Ovary (tissue), 9 donors: ENCODE measurements around the gene MROH2B. TPM values are rescaled to one million over a fixed set of nuclear protein-coding genes. Genes with fewer than 3 reads are reported as not detected.

Experiments
- DNase-seq, 5 donors: peaks; one replicate each; pipeline ENCODE4 v3.0.0-alpha.2; 2019 to 2020
- H3K27ac ChIP-seq, 2 donors: fragments of 200-600 bp; one replicate each; pipeline versions ENCODE4 v1.5.1 to v1.8.0; 2019 to 2022
- H3K27me3 ChIP-seq: fragments of 200-600 bp; one replicate; pipeline ENCODE4 v1.8.0; 2022
- H3K36me3 ChIP-seq: fragments of 200-600 bp; sonication (generic); one replicate; pipeline ENCODE4 v1.5.1; 2019
- H3K4me1 ChIP-seq: one replicate; pipeline ENCODE4 v1.8.1; 2013; ENCODE audit warnings: mild to moderate bottlenecking, moderate library complexity; ENCODE audit not compliant: insufficient read depth
- H3K4me3 ChIP-seq: fragments of 200-600 bp; sonication (generic); one replicate; pipeline ENCODE4 v1.5.1; 2017
- H3K9me3 ChIP-seq, 2 donors: fragments of 200-600 bp in 1 of 2; sonication (generic) in 1 of 2; one replicate each; pipeline versions ENCODE4 v1.5.1 to v1.8.1; 2013 to 2019; ENCODE audit warnings: mild to moderate bottlenecking in 1 of 2, moderate library complexity in 1 of 2
- EP300 ChIP-seq: sonication (generic); formaldehyde crosslinking; IDR thresholded peaks from one replicate; pipeline ENCODE4 v1.6.1; 2017; ENCODE audit warnings: antibody characterized with exemption
- POLR2A ChIP-seq: fragments of 450-650 bp; IDR thresholded peaks from one replicate; pipeline ENCODE4 v1.6.1; 2017; ENCODE audit warnings: antibody characterized with exemption, mild to moderate bottlenecking, moderate library complexity
- WGBS, 3 donors: extraction: QIAGEN DNeasy Blood & Tissue Kit in 1 of 3; methylation state at CpG; one replicate each; pipeline versions ENCODE4 v1.1.5 to v1.1.7; 2013 to 2017; 5-methylcytosine and 5-hydroxymethylcytosine counted together
- intact Hi-C, 4 donors: fragments of 100-400 bp; cut with DNase I; formaldehyde crosslinking; loops; one replicate each; pipeline versions ENCODE4 v1.11.0 to v1.15.1; 2022 to 2023
- polyA plus RNA-seq, 2 donors: library from polyadenylated mRNA; stranded (reverse); fragments of 200-250 nt in 1 of 2; fragments of 350-450 nt in 1 of 2; fragmentation: Illumina TruSeq in 1 of 2; extraction: RNeasy Lipid Tissue Mini Kit (QIAGEN cat#74804) in 1 of 2; gene quantifications; one replicate each; pipeline ENCODE4 v1.2.3, GENCODE V29; 2013 to 2014
- total RNA-seq, 7 donors: library from RNA; depleted of rRNA in 2 of 7; stranded (reverse); fragments of >200 nt in 2 of 7; fragmentation: NEBNext Ultra II Directional in 3 of 7; extraction: Animal tissue kit (Norgen Biotek cat#: 25700) in 3 of 7; gene quantifications; one replicate each; pipeline versions ENCODE4 v1.1.0 to v1.2.4, GENCODE V29; 2016 to 2023
- TF ChIP-seq, protein P1 (sequence below), 3 donors: fragments of 450-650 bp in 2 of 3; fragments of 200-600 bp in 1 of 3; IDR thresholded peaks; one replicate each; pipeline versions ENCODE4 v1.5.1 to v1.8.0; 2016 to 2022; ENCODE audit warnings: antibody characterized with exemption in 3 of 3, mild to moderate bottlenecking in 1 of 3
- donor health status: DM: no; HTN: no; CAD: no; lungs with moderate emphysema.
- donor health status: DM: no; HTN: no; CAD: no.
- donor health status: Bipolar disorder and iron deficiency.
- donor health status: DM: yes; HTN: yes; CAD: no.
- donor health status: DM: no; HTN: no; CAD: no.
- donor health status: DM: yes; HTN: yes; CAD: no.

Gene MROH2B
- total and polyA plus RNA-seq, 9 donors = 0.01 TPM; not detected in 8

- H3K36me3 ChIP-seq = no peaks in the 10 kb centered on the region
- H3K27ac ChIP-seq = no peak overlapping the region
- no peak for TF ChIP-seq POLR2A
- TF ChIP-seq, protein P1, sequence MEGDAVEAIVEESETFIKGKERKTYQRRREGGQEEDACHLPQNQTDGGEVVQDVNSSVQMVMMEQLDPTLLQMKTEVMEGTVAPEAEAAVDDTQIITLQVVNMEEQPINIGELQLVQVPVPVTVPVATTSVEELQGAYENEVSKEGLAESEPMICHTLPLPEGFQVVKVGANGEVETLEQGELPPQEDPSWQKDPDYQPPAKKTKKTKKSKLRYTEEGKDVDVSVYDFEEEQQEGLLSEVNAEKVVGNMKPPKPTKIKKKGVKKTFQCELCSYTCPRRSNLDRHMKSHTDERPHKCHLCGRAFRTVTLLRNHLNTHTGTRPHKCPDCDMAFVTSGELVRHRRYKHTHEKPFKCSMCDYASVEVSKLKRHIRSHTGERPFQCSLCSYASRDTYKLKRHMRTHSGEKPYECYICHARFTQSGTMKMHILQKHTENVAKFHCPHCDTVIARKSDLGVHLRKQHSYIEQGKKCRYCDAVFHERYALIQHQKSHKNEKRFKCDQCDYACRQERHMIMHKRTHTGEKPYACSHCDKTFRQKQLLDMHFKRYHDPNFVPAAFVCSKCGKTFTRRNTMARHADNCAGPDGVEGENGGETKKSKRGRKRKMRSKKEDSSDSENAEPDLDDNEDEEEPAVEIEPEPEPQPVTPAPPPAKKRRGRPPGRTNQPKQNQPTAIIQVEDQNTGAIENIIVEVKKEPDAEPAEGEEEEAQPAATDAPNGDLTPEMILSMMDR (IDR thresholded peaks at IDR 0.05) = no peak
- no peak for TF ChIP-seq EP300
- H3K9me3 ChIP-seq = no peaks in the 10 kb centered on the region
- DNase-seq = no peak
- no peaks in the 10 kb centered on the region for H3K27me3 ChIP-seq
- WGBS, 3 donors = 80 to 91% (median 86%) methylated on average over 7 of the region's 7 CpGs
- no peaks in the 10 kb centered on the region for H3K4me1 ChIP-seq
- H3K4me3 ChIP-seq = no peak overlapping the region
- intact Hi-C loops = no loop called here
Measured at GRCh38 chr5:41083306-41083705, 12.2 kb upstream of the MROH2B start.

GRCh38 chr5:41071975-41072374 is 833 bp upstream of the MROH2B start:
- H3K9me3 ChIP-seq = no peaks in the 10 kb centered on the region
- no peaks in the 10 kb centered on the region for H3K36me3 ChIP-seq
- 61 to 78% (median 78%) methylated on average over 2 of the region's 2 CpGs for WGBS, 3 donors
- no peak for DNase-seq
- H3K27me3 ChIP-seq = no peaks in the 10 kb centered on the region
- intact Hi-C loops = no loop called here
- TF ChIP-seq EP300 = no peak
- TF ChIP-seq POLR2A = no peak
- TF ChIP-seq, protein P1 (IDR thresholded peaks at IDR 0.05) = no peak
- no peaks in the 10 kb centered on the region for H3K4me1 ChIP-seq
- H3K4me3 ChIP-seq = no peak overlapping the region
- H3K27ac ChIP-seq = no peak overlapping the region

GRCh38 chr5:41067714-41068568 is 3.2 kb downstream of the MROH2B start:
- 59 to 69% (median 64%) methylated on average over 2 of the region's 2 CpGs for whole genome bisulfite sequencing, 3 donors
- DNase-seq = no peak
- intact Hi-C loops = no loop called here
- Histone ChIP-seq H3K27me3 (no peaks in the 10 kb centered on the region), H3K4me3 (no peak overlapping the region), H3K27ac (no peak overlapping the region), H3K9me3 (no peaks in the 10 kb centered on the region), H3K36me3 (no peaks in the 10 kb centered on the region), H3K4me1 (no peaks in the 10 kb centered on the region)
- no peak for TF ChIP-seq POLR2A
- no peak for TF ChIP-seq EP300
- TF ChIP-seq, protein P1 (IDR thresholded peaks at IDR 0.05) = no peak

GRCh38 chr5:41065691-41066335 is 5.3 kb downstream of the MROH2B start:
- Histone ChIP-seq H3K27me3 (no peaks in the 10 kb centered on the region), H3K9me3 (no peaks in the 10 kb centered on the region), H3K4me1 (no peaks in the 10 kb centered on the region), H3K36me3 (no peaks in the 10 kb centered on the region), H3K4me3 (no peak overlapping the region), H3K27ac (no peak overlapping the region)
- DNase-seq = no peak
- 77 to 87% (median 78%) methylated on average over 6 of the region's 6 CpGs for WGBS, 3 donors
- TF ChIP-seq EP300 = no peak
- TF ChIP-seq, protein P1 (IDR thresholded peaks at IDR 0.05) = no peak
- TF ChIP-seq POLR2A = no peak
- intact Hi-C loops = no loop called here
